Calu3 (cell line): ENCODE measurements around the gene ASTL. TPM values are rescaled to one million over a fixed set of nuclear protein-coding genes. Genes with fewer than 3 reads are reported as not detected.

ENCODE experiments used
- BruUV-seq: library from RNA; stranded (reverse); fragments of 400-500 nt; replicated peaks from 2 replicates; lab custom pipeline; 2021; lab: Mats Ljungman, UMichigan
- CTCF ChIA-PET: fragments of 300-600 bp; sonication (Branson Sonifier 250); formaldehyde crosslinking; loops from one replicate; lab custom pipeline; 2022; ENCODE audit warnings: antibody characterized with exemption; lab: Charles Lee
- DNase-seq: peaks from one replicate; pipeline ENCODE4 v3.0.0; 2022
- H3K27ac Mint-ChIP-seq: one replicate; pipeline ENCODE4 v1.8.0; 2022; ENCODE audit warnings: mixed read lengths; ENCODE audit not compliant: unreplicated experiment
- H3K27me3 Mint-ChIP-seq: one replicate; pipeline ENCODE4 v1.8.0; 2022; ENCODE audit warnings: mixed read lengths; ENCODE audit not compliant: unreplicated experiment
- H3K36me3 Mint-ChIP-seq: one replicate; pipeline ENCODE4 v1.8.0; 2022; ENCODE audit warnings: mild to moderate bottlenecking, moderate library complexity, mixed read lengths; ENCODE audit not compliant: insufficient read depth, unreplicated experiment
- H3K4me1 Mint-ChIP-seq: one replicate; pipeline ENCODE4 v1.8.0; 2022; ENCODE audit warnings: mild to moderate bottlenecking, low read depth, mixed read lengths; ENCODE audit not compliant: unreplicated experiment
- H3K4me3 Mint-ChIP-seq: one replicate; pipeline ENCODE4 v1.8.0; 2022; ENCODE audit warnings: mild to moderate bottlenecking, low read depth, moderate library complexity, mixed read lengths; ENCODE audit not compliant: unreplicated experiment
- H3K9me3 Mint-ChIP-seq: one replicate; pipeline ENCODE4 v1.8.0; 2022; ENCODE audit warnings: low read depth, mixed read lengths; ENCODE audit not compliant: unreplicated experiment
- CTCF ChIP-seq: fragments of 200-600 bp; IDR thresholded peaks from one replicate; pipeline ENCODE4 v1.8.0; 2022; ENCODE audit warnings: antibody characterized with exemption; ENCODE audit not compliant: unreplicated experiment
- intact Hi-C: fragments of 100-400 bp; cut with micrococcal nuclease; formaldehyde crosslinking; loops from one replicate; pipeline ENCODE4 v1.10.0; 2022; ENCODE audit not compliant: unreplicated experiment
- total RNA-seq: library from RNA; stranded (reverse); gene quantifications from 2 replicates; pipeline ENCODE4 v1.2.3, GENCODE V29; 2022

The ASTL gene
- total RNA-seq, 1 experiment from 2014 or later, result not detected

- CTCF ChIA-PET, result interaction anchor here (1.7 kb wide), 1 partner anchor 69 kb away, joined by 5 read pairs; no protein-coding TSS in a partner anchor
- peaks cover 70% of the 10 kb centered on the region for H3K27me3 Mint-ChIP-seq
- no TSS peak for BruUV-seq
- H3K4me1 Mint-ChIP-seq, result no peaks in the 10 kb centered on the region
- H3K27ac Mint-ChIP-seq, result no peak overlapping the region
- no peaks in the 10 kb centered on the region for H3K9me3 Mint-ChIP-seq
- DNase-seq, result no peak
- no peaks in the 10 kb centered on the region for H3K36me3 Mint-ChIP-seq
- no peak overlapping the region for H3K4me3 Mint-ChIP-seq
- intact Hi-C loops, result no loop called here
- TF ChIP-seq CTCF, result no peak
Measured at GRCh38 chr2:96105152-96105915, 33.0 kb downstream of the ASTL start.

- Mint-ChIP-seq H3K4me3 (no peak overlapping the region), H3K27me3 (peaks cover 71% of the 10 kb centered on the region), H3K4me1 (no peaks in the 10 kb centered on the region), H3K36me3 (no peaks in the 10 kb centered on the region), H3K9me3 (no peaks in the 10 kb centered on the region), H3K27ac (no peak overlapping the region)
- DNase-seq, result no peak
- CTCF ChIA-PET, result interaction anchor here (1.0 to 1.7 kb wide), 2 partner anchors 13 to 70 kb away, joined by 5 read pairs; no protein-coding TSS in a partner anchor
- no TSS peak for BruUV-seq
- TF ChIP-seq CTCF, result no peak
- intact Hi-C loops, result no loop called here
Measured at GRCh38 chr2:96104487-96104861, 33.8 kb downstream of the ASTL start.

- CTCF ChIA-PET, result interaction anchor here (1.0 to 1.7 kb wide), 2 partner anchors 13 to 70 kb away, joined by 5 read pairs; no protein-coding TSS in a partner anchor
- no peak for DNase-seq
- no peaks in the 10 kb centered on the region for H3K9me3 Mint-ChIP-seq
Measured at GRCh38 chr2:96103761-96104486, 34.4 kb downstream of the ASTL start.

GRCh38 chr2:96103187-96103601 lies 35.1 kb downstream of the ASTL start:
- BruUV-seq, result no TSS peak
- DNase-seq, result no peak
- CTCF ChIA-PET, result interaction anchor here (1.1 kb wide), 1 partner anchor 11 kb away, joined by 5 read pairs; no protein-coding TSS in a partner anchor
- Mint-ChIP-seq H3K4me1 (no peaks in the 10 kb centered on the region), H3K9me3 (no peaks in the 10 kb centered on the region), H3K27ac (no peak overlapping the region), H3K4me3 (no peak overlapping the region), H3K36me3 (no peaks in the 10 kb centered on the region), H3K27me3 (peaks cover 58% of the 10 kb centered on the region)
- intact Hi-C loops, result no loop called here
- TF ChIP-seq CTCF, result no peak

More at GRCh38 chr2:96103761-96104486, 34.4 kb downstream of the ASTL start:
- H3K36me3 Mint-ChIP-seq, result no peaks in the 10 kb centered on the region
- no peaks in the 10 kb centered on the region for H3K4me1 Mint-ChIP-seq
- intact Hi-C loops, result no loop called here
- H3K4me3 Mint-ChIP-seq, result no peak overlapping the region
- peaks cover 66% of the 10 kb centered on the region for H3K27me3 Mint-ChIP-seq
- no TSS peak for BruUV-seq
- no peak overlapping the region for H3K27ac Mint-ChIP-seq
- no peak for TF ChIP-seq CTCF
